Thyroid gland (tissue), 4 donors: ENCODE measurements around the gene TBC1D22A. TPM values are rescaled to one million over a fixed set of nuclear protein-coding genes. Genes with fewer than 3 reads are reported as not detected.

Source experiments
- DNase-seq, 2 donors: peaks; one replicate each; pipeline ENCODE4 v3.0.0-alpha.2; 2019
- H3K27ac ChIP-seq, 3 donors: fragments of 200-600 bp; sonication (generic); 1 replicate in 2 of 3; 2 replicates in 1 of 3; pipeline ENCODE4 v1.5.1; 2016 to 2019; ENCODE audit warnings: mild to moderate bottlenecking in 1 of 3, moderate library complexity in 1 of 3
- H3K27me3 ChIP-seq: fragments of 200-600 bp; sonication (generic); one replicate; pipeline ENCODE4 v1.5.1; 2019
- H3K36me3 ChIP-seq, 2 donors: fragments of 200-600 bp; sonication (generic); one replicate each; pipeline ENCODE4 v1.5.1; 2016 to 2019
- H3K4me1 ChIP-seq, 2 donors: fragments of 200-600 bp; sonication (generic); one replicate each; pipeline ENCODE4 v1.5.1; 2017 to 2019
- H3K4me3 ChIP-seq, 3 donors: fragments of 200-600 bp; sonication (generic); replicated peaks in 1 of 3; 1 replicate in 2 of 3; 2 replicates in 1 of 3; pipeline ENCODE4 v1.5.1; 2016; ENCODE audit warnings: mild to moderate bottlenecking in 1 of 3
- H3K9me3 ChIP-seq: fragments of 200-600 bp; sonication (generic); one replicate; pipeline ENCODE4 v1.5.1; 2017
- CTCF ChIP-seq, 6 experiments: fragments of 200-600 bp in 3 of 6; fragments of 450-650 bp in 3 of 6; sonication (generic) in 3 of 6; IDR thresholded peaks; one replicate each; pipeline ENCODE4 v1.5.1; 2016 to 2019; ENCODE audit warnings: antibody characterized with exemption in 6 of 6, mild to moderate bottlenecking in 2 of 6, inconsistent platforms in 1 of 6, moderate library complexity in 1 of 6
- POLR2A ChIP-seq, 2 donors: fragments of 450-650 bp; IDR thresholded peaks; one replicate each; pipeline ENCODE4 v1.6.1; 2017; ENCODE audit warnings: antibody characterized with exemption in 2 of 2, mild to moderate bottlenecking in 2 of 2, moderate library complexity in 1 of 2
- WGBS, 2 donors: methylation state at CpG; one replicate each; pipeline ENCODE4 v1.1.5; 2017; 5-methylcytosine and 5-hydroxymethylcytosine counted together
- intact Hi-C: fragments of 100-400 bp; cut with DNase I; formaldehyde crosslinking; loops from one replicate; pipeline ENCODE4 v1.15.1; 2023
- total RNA-seq, 4 donors: library from RNA; depleted of rRNA; stranded (reverse); fragments of >200 nt; gene quantifications; one replicate each; pipeline ENCODE4 v1.2.3, GENCODE V29; 2016

The TBC1D22A gene
- total RNA-seq, 4 donors from 2014 or later: 26.7 to 34.6 (median 33.2) TPM

GRCh38 chr22:47064016-47064415, 301.6 kb downstream of the TBC1D22A start:
- Histone ChIP-seq H3K27ac (no peak overlapping the region), H3K27me3 (no peaks in the 10 kb centered on the region), H3K36me3 (no peaks in the 10 kb centered on the region), H3K4me3 (no peak overlapping the region), H3K4me1 (no peaks in the 10 kb centered on the region), H3K9me3 (no peaks in the 10 kb centered on the region)
- no peak for TF ChIP-seq CTCF (IDR thresholded peaks at IDR 0.05)
- TF ChIP-seq POLR2A (IDR thresholded peaks at IDR 0.05): no peak
- intact Hi-C loops: no loop called here
- 91 to 98% methylated on average over 16 to 19 of the region's 19 CpGs for WGBS, 2 donors
- no peak for DNase-seq

GRCh38 chr22:47064416-47064815, 302.0 kb downstream of the TBC1D22A start:
- intact Hi-C loops: no loop called here
- WGBS, 2 donors: 77 to 79% methylated on average over 10 of the region's 10 CpGs
- no peak for TF ChIP-seq CTCF (IDR thresholded peaks at IDR 0.05)
- no peak overlapping the region for H3K27ac ChIP-seq
- H3K4me1 ChIP-seq: no peaks in the 10 kb centered on the region
- no peaks in the 10 kb centered on the region for H3K36me3 ChIP-seq
- DNase-seq: no peak
- H3K9me3 ChIP-seq: no peaks in the 10 kb centered on the region
- H3K4me3 ChIP-seq: no peak overlapping the region
- H3K27me3 ChIP-seq: no peaks in the 10 kb centered on the region

- Histone ChIP-seq H3K27ac (no peak overlapping the region), H3K27me3 (no peaks in the 10 kb centered on the region), H3K4me3 (no peak overlapping the region), H3K9me3 (no peaks in the 10 kb centered on the region), H3K4me1 (no peaks in the 10 kb centered on the region), H3K36me3 (no peaks in the 10 kb centered on the region)
- TF ChIP-seq CTCF (IDR thresholded peaks at IDR 0.05): no peak
- no peak for TF ChIP-seq POLR2A (IDR thresholded peaks at IDR 0.05)
- DNase-seq: no peak
- intact Hi-C loops: no loop called here
- 91 to 95% methylated on average over 23 to 26 of the region's 26 CpGs for WGBS, 2 donors
Measured at GRCh38 chr22:47065756-47066615, 303.5 kb downstream of the TBC1D22A start.

GRCh38 chr22:47066616-47066905, 304.1 kb downstream of the TBC1D22A start:
- H3K4me3 ChIP-seq: no peak overlapping the region
- no peak for DNase-seq
- H3K27me3 ChIP-seq: no peaks in the 10 kb centered on the region
- no peaks in the 10 kb centered on the region for H3K36me3 ChIP-seq
- H3K27ac ChIP-seq: no peak overlapping the region
- H3K9me3 ChIP-seq: no peaks in the 10 kb centered on the region
- 92 to 98% methylated on average over 7 of the region's 7 CpGs for WGBS, 2 donors
- H3K4me1 ChIP-seq: no peaks in the 10 kb centered on the region
- intact Hi-C loops: no loop called here
- TF ChIP-seq POLR2A (IDR thresholded peaks at IDR 0.05) (no peak), CTCF (IDR thresholded peaks at IDR 0.05) (no peak)

GRCh38 chr22:47067321-47067890, 305.0 kb downstream of the TBC1D22A start:
- TF ChIP-seq POLR2A (IDR thresholded peaks at IDR 0.05) (no peak), CTCF (IDR thresholded peaks at IDR 0.05) (no peak)
- Histone ChIP-seq H3K4me1 (no peaks in the 10 kb centered on the region), H3K4me3 (no peak overlapping the region), H3K36me3 (no peaks in the 10 kb centered on the region), H3K27me3 (no peaks in the 10 kb centered on the region), H3K9me3 (no peaks in the 10 kb centered on the region), H3K27ac (no peak overlapping the region)
- WGBS, 2 donors: 83 to 84% methylated on average over 13 of the region's 13 CpGs
- intact Hi-C loops: no loop called here
- no peak for DNase-seq
